ENCODE measurements around the gene TMSB4X.
A peak's percentile ranks its signal among the peaks of the same experiment; 100 is the strongest.
"Not testable (repeated sequence)": the region's sequence is repeated elsewhere in the genome, so short reads cannot be mapped to it uniquely, and the experiment has no call there.

The TMSB4X gene
- 1,081 to 3,065 (median 2,248) reads per million in 17 experiments for total RNA-seq

DNA sequence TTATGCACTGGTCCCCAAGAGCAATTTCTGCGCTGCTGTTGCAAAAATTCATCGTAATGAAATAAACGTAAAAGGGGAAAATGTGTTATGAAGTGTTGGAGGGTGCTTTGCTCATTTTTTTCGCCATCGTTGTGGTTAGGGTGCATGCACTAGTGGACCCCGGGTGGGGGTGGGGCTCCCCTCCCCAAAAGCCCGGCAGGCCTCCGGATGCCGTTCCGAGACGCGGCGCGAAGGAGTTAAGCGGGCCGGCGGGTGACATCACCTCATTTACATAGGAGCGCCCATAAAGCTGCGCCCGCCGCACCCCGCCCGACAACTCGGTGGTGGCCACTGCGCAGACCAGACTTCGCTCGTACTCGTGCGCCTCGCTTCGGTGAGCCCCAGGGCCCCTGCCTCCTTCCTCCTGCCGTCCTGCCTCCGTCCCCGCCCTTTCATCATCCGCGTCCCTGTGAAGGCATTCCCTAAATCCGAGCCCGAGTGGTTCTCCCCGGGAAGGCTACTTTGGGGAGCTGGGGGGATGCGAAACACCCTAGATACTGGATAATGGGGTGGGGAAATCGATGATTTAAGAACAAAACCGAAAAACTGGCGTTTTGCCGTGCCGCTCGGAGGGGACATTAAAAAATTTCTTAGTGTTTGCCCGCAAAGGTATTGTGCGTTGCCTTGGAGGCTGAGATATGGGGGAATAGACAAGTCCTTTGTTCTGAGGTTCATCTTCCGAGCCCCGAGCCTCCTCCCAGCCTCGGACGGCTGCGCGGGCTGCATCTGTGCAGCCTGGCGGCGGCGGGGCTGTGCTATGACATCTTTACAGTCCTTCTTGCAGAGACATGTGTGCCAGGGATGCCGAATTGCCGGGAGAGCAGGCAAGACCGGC, at the start of gene TMSB4X:
Gene TMSB4X, plus strand, starts transcription at position 315 of the 874 bp plus-strand sequence.
- peak; percentile 87 to 93 (median 90) for DNase-seq

DNA sequence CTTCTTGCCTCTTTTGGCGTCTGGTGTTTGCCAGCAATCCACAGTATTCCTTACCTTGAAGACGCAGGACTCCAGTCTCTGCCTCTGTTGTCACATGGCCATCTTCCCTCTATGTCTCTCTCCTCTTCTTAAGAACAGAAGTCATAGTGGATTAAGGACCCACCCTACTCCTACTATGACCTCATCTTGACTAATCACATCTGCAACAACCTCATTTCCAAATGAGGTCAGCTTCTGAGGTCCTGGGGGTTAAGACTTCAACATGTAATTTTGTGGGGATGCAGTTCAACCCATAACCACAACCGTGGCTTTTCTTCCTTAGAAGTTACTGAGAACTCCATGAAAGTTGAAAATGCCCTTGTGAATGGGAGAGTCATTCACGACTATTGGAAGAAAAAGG, 45.2 kb upstream of the TMSB4X start:
- DNase-seq = peak in 2 of 4 experiments; percentile 33 to 47

DNA sequence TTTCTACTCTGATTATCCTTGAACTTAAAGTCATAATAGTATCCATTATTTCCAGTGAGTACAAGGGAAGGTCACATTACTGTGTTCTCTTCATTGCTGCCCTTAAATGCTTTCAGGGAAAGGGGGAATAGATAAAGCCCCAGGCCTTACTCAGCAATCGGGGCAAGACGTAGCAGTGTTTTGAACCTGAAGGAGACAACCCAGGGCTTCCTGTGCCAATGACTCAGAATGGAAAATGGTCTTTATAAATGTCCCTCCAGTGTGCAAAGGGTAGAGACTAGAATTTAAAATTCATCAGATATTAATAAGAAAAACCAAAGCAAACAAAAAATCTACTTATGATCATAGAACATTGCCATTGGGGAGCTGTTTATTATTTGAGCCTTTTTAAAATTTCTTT, 44.8 kb upstream of the TMSB4X start:
- no peak for DNase-seq

DNA sequence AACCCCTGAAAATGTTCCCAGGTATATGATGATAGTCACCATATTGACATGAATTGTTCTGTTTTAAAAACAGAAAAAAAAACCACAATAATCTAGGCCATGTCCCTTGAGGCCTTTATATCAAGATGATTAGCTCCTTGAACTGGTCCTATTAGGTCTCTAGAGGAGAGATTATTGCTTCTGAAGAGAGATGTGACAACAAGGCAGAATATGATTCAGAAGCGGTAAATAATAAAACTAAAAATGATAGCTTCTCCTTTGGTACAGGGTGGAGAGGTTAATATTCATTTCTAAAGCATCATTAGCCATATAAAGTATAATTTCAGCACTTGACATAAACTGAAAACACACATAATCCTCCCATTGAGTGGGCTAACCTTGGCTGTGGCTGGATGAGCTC, 42.7 kb upstream of the TMSB4X start:
- DNase-seq = no peak

DNA sequence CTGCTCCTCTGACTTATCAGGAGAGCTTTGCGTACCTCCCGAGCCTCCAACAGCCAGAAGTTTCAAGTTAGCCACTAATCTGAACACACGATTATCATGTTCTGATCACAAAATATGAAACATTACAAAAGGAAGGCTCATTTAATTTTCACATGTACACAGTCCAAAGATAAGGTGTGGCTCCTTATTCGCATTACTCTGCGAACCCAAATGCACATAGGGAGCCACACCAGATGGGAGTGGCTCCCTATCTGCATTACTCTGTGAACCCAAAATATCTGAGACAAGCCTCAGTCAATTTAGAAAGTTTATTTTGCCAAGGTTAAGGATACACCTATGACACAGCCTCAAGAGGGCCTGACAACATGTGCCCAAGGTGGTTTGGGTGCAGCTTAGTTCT, 40.1 kb upstream of the TMSB4X start:
- DNase-seq = no peak

DNA sequence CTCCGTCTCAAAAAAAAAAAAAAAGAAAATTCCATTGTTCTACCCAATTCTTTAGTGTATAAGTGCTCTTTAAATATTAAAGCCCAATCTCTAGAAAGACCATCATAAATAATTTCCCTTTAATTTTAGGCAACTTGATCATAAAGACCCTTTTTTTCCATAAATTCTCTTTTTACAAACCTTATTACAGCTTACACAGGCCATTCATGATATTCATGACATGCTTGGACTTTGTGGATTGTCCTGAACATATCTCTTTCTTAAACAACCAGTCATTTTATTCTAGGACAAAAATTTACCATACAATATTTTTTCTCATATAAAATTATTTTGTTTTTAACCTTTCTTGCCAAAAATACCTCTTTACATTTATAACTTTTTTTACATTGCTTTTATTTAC, 38.0 kb upstream of the TMSB4X start:
- no peak for DNase-seq

DNA sequence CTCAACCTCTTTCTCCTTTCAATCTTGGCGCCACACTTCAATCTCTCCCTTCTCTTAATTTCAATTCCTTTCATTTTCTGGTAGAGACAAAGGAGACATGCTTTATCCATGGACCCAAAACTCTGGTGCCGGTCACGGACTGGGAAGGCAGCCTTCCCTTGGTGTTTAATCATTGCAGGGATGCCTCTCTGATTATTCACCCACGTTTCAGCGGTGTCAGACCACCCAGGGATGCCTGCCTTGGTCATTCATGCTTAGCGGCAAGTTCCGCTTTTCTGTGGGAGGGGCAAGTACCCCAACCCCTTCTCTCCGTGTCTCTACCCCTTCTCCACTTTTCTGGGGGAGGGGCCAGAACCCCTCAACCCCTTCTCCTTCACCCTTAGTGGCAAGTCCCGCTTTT, 34.4 kb upstream of the TMSB4X start:
- not testable (repeated sequence) for DNase-seq

DNA sequence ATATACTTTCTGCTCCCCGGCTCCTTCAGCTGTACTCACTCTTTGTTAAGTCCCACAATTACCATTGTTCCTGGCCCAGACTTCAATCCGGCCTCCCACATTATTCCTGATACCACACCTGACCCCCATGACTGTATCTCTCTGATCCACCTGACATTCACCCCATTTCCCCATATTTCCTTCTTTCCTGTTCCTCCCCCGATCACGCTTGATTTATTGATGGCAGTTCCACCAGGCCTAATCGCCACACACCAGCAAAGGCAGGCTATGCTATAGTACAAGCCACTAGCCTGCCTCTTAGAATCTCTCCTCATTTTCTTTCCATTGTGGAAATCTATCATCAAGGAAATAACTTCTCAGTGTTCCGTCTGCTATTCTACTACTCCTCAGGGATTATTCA, 31.3 kb upstream of the TMSB4X start:
- DNase-seq = not testable (repeated sequence)

DNA sequence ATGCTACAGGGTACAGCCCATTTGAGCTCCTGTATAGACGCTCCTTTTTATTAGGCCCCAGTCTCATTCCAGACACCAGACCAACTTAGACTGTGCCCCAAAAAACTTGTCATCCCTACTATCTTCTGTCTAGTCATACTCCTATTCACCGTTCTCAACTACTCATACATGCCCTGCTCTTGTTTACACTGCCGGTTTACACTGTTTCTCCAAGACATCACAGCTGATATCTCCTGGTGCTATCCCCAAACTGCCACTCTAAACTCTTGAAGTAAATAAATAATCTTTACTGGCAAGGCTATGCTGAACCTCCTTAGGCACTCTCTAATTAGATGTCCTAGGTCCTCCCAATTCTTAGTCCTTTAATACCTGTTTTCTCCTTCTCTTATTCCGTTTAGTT, 30.5 kb upstream of the TMSB4X start:
- not testable (repeated sequence) for DNase-seq

DNA sequence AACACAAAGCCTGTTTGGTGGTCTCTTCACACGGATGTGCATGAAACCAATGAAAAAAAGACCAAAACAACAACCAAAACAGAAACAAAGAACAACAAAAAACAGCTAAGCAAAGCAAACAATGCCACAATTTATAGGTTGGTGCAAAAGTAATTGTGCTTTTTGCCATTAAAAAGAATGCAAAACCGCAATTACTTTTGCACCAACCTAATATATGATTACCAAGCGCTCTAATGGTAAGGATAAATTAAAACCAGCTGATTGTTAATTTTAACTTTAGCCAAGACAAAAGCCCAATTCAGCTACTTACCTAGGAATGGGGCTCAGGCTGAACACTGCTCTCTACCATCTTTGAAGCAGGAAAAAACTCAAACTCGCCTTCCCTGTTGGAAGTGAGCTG, 29.4 kb upstream of the TMSB4X start:
- DNase-seq = no peak

DNA sequence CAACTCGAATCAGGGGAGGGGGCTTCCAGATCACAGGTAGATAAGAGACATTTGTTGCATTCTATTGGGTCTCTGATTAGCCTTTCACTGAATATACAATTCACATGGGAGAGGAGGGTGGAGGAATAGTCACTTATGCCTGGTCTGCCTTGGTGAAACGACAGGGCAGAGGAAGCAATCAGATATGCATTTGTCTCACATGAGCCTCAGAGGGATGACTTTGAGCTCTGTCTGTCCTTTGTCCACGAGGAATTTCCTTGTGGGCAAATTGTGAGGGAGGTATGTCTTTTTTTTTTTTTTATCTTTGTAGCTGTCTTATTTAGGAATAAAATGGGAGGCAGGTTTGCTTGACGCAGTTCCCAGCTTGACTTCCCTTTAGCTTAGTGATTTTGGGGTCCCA, 28.5 kb upstream of the TMSB4X start:
- no peak for DNase-seq

DNA sequence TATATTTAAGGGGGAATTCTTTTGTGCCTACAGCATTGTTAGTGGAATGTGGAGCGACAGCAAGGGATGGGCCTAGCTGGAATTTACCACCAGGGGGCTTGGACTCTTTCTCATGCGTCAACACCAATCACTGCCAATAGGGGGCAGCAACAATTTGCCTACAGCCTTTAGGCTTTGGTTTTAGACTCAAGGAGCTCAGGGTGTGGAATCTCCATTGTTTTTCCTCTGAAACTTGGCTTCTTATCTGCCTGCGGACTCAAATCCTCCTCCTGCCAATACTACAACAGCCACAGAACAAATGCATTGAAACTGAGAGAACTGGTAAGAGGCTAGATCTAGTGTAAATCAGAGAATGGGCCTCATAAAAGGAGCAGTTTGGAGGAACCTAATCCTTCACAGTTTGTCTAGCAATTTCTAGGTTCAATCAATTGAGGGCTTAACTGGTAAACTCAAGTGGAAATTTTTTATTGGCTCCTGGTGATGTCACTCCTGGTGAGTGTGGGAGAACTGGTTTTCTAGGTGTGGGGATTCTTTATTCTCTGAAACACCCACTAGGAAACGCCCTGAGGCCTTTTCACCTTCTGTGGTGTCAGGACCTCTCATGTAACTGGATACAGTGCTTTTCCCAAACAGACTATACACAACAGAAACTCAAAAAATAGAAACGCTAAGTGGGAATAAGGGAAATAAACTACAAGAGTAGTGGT, 27.9 kb upstream of the TMSB4X start:
- DNase-seq = peak; percentile 80 to 91 (median 87)

DNA sequence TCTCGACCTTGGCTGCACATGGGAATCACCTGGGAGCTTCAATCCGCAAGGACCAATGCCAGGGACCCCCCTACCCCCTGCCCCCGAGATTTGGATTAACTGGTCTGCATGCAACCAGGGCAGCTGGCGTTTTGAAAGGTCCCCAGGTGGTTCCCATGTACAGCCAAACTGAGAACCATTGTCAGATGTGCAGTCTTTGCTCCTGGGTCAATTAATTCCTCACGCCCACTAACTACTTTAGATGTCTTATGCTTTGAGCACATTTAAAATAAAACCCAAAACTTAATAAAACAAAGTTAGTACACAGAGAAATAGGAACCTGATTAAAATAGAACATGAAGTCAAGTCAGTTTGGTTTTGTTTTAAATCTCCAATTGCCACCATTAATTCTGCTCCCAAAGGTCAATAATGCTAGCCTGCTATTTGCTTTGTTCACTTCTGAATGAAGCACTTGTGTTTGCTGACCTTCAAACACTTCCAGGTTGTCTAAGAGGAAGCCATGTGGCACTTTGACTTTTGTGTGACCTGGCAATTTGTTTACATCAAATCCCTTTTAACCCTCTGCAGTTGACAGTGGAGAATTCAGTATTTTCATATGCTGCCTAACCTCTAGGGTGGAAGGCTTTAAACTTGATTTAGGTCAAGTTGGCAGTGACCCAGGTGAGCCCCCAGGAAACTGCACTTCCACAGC, 27.2 kb upstream of the TMSB4X start:
- DNase-seq = peak in 2 of 4 experiments; percentile 16 to 23

DNA sequence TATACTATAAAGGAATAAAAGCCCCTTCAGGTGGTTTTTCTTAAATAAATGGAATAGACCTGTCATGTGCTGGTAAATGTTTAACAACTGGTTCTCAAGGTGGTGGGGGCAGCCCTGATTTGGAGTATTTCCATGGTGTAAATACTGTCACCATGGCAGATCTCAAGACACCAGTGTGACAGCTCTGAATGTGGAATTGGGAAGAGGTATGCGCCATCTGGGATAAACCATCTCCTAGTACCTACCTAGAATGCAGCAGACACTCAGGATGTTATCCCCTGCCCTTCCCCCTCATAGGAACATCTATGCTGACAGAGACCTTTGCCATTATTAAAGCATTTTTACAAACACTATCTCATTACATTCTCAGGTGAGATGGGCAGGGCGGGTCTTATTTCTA, 26.4 kb upstream of the TMSB4X start:
- DNase-seq = no peak

DNA sequence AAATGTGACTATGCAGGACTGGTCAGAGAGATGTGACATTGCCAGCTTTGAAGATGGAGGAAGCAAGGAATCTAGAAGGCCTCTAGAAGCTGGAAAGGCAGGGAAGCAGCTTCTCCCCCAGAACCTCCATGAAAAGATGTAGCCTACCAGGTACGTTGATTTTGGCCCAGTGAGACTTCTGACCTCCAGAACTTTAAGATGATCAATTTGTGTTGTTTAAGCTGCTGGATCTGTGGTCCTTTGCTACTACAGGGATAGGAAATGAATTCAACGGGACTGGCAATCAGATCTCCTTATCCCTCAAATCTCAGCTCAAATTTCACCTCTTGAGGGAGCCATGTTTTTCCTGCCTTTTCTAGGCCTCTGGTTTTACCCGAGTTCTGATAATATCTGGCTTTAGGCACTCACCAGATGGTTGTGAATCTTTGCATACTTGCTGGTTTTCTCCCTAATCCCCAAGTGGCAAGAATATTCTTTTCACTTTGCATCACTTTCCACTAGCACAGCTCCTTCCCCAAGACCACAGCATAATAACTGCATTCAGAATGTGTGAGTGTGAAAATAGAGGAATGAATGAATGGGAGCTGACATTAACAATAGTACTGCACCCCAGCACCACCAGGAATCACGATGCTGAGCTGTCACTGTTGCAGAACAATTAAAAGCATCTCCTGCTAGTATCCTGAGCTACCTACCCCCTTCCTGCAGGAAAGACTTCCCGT, 25.5 kb upstream of the TMSB4X start:
- no peak for DNase-seq

DNA sequence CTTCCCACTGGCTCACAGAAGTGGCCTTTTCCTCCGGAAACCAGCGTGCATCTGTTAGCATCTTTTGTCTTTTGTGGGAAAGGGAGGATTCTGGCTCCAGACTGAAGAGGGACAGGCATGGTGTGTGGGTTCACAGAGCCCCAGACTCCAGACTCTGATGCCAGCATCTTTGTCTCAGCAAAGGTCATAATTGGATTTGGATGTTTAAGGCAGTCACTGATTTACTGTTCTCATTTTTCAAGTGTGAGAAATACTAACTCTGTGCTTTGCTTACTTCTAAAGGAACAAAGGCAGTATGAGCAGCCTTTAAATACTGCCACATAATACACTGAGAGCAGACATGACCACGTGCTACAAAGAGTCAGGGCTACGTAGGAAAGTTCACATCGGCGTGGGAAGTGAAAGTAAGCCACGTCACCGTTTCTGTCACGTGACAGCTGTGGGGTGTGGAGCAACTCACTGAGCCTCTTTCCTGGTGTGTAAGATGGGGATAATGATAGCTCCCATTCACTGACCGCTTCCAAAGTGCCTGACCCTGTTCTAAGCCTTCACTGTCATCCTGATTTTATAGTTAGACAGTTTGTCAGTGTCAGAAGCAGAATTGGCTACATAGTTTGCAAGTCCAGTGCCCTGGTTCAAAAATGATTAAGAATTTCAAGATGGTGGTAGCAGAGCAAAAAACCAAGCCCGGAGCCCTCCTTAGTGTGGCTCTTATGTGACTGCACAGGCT, 24.8 kb upstream of the TMSB4X start:
- peak; percentile 90 to 95 (median 94) for DNase-seq

DNA sequence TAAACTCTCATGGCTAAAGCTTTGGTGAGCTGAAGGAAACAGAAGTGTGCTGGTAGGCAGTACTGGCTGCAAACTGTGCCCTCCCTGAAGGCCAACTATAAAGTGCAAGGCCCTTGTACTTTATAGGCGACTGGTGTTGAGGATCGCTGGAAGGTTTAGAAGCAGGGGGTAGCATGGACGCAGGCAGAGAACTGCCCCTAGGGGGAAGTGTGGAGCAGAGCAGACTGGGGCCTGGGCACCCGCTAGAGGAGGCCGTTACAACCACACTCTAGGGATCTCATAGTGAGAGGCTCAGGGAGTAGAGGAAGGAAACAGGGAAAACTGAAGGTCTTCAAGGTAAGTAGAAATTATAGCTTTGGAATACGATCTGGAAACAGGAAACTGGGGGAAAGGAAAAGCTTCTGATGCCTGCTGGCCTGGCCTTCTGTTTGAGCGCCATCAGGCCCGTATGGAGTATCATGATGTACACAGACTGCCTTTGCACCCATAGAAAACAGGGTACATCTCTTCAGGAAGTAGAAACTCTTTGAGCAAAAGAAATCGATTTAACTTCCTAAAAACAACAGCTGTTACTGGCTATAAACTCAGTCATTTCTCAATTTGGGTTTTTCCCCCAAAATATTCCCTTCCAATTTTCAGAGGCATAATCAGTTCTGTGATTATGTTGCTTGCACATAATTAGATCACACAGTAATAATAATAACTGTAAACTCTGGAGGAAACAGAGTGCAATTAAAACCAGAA, 23.9 kb upstream of the TMSB4X start:
- DNase-seq = peak; percentile 50 to 79 (median 71)

DNA sequence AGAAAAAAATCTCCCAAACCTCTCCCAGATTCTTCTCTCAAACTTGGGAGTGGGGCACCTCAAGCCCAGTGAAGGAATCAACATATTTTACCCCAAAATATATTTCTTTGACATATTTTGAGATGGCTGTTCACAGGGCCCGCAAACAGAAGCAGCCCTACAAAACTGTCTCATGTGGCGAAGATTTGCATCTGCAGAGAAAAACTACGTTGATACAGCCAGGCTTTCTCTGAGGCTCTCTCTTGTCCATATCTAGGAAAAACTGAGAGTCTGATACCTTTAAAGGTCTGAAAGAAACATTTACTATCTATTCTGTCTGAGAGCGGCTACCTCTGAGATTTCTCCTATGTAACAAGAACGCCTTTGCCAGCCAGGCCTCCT, 23.3 kb upstream of the TMSB4X start:
- peak in 1 of 4 experiments; percentile 22 for DNase-seq

DNA sequence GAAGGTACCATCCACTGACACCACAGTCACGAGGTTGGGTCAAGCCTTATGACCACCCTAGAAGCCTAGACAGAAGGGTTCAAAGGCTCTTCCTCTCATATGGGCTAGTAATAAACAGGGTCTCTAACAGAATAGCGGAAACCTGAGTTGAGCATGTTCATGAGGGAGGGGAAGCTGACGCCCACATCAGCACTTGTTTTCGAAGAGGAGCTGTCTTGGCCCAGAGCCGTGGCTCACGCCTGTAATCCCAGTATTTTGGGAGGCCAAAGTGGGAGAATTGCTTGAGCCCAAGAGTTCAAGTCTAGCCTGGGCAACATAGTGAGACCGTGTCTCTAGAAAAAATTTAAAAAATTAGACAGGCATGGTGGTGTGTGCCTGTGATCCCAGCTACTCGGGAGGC, 21.5 kb upstream of the TMSB4X start:
- DNase-seq = no peak

DNA sequence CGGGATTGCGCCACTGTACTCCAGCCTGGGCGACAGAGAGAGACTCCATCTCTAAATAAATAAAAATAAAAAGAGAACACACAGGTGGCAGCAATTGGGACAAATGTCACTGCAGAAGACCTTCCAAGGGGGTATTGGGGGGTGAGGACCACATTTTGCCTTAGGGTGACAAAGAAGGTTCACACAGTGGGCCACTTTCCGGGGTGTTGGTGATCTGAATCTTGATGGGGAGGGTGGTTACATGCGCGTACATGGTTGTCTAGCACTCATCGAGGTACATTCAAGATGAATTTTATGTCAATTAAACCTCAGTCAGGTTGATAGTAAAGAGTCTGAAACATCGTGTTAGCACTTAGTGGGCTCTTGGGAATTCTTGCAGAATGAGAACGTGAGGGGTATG, 20.5 kb upstream of the TMSB4X start:
- DNase-seq = no peak

DNA sequence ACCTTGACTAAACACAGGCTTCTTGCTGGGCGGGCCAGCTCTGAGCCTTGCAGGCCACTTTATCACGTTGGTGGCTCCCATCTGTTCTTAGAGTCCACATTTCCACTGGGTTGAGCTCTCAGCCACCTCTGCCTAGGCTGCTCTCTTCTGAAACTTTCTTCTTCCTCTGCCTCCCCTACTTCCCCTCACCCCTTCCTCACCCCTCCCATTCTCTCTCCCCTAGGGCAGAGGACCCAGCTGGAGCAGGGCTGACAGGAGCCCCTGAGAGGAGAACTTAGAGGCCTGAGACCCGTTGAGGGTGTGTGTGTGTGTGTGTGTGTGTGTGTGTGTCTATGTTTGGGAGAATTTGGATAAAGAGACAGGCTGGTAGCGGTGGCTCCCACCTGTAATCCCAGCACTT, 19.9 kb upstream of the TMSB4X start:
- DNase-seq = peak in 2 of 4 experiments; percentile 19 to 30
